Ovary (tissue), 9 donors: ENCODE measurements around the gene ADCY1. TPM values are rescaled to one million over a fixed set of nuclear protein-coding genes. Genes with fewer than 3 reads are reported as not detected.

Experiments
- DNase-seq, 5 donors: peaks; one replicate each; pipeline ENCODE4 v3.0.0-alpha.2; 2019 to 2020
- H3K27ac ChIP-seq, 2 donors: fragments of 200-600 bp; one replicate each; pipeline versions ENCODE4 v1.5.1 to v1.8.0; 2019 to 2022
- H3K27me3 ChIP-seq: fragments of 200-600 bp; one replicate; pipeline ENCODE4 v1.8.0; 2022
- H3K36me3 ChIP-seq: fragments of 200-600 bp; sonication (generic); one replicate; pipeline ENCODE4 v1.5.1; 2019
- H3K4me1 ChIP-seq: one replicate; pipeline ENCODE4 v1.8.1; 2013; ENCODE audit warnings: mild to moderate bottlenecking, moderate library complexity; ENCODE audit not compliant: insufficient read depth
- H3K4me3 ChIP-seq: fragments of 200-600 bp; sonication (generic); one replicate; pipeline ENCODE4 v1.5.1; 2017
- H3K9me3 ChIP-seq, 2 donors: fragments of 200-600 bp in 1 of 2; sonication (generic) in 1 of 2; one replicate each; pipeline versions ENCODE4 v1.5.1 to v1.8.1; 2013 to 2019; ENCODE audit warnings: mild to moderate bottlenecking in 1 of 2, moderate library complexity in 1 of 2
- CTCF ChIP-seq, 3 donors: fragments of 450-650 bp in 2 of 3; fragments of 200-600 bp in 1 of 3; IDR thresholded peaks; one replicate each; pipeline versions ENCODE4 v1.5.1 to v1.8.0; 2016 to 2022; ENCODE audit warnings: antibody characterized with exemption in 3 of 3, mild to moderate bottlenecking in 1 of 3
- EP300 ChIP-seq: sonication (generic); formaldehyde crosslinking; IDR thresholded peaks from one replicate; pipeline ENCODE4 v1.6.1; 2017; ENCODE audit warnings: antibody characterized with exemption
- POLR2A ChIP-seq: fragments of 450-650 bp; IDR thresholded peaks from one replicate; pipeline ENCODE4 v1.6.1; 2017; ENCODE audit warnings: antibody characterized with exemption, mild to moderate bottlenecking, moderate library complexity
- WGBS, 3 donors: extraction: QIAGEN DNeasy Blood & Tissue Kit in 1 of 3; methylation state at CpG; one replicate each; pipeline versions ENCODE4 v1.1.5 to v1.1.7; 2013 to 2017; 5-methylcytosine and 5-hydroxymethylcytosine counted together
- intact Hi-C, 4 donors: fragments of 100-400 bp; cut with DNase I; formaldehyde crosslinking; loops; one replicate each; pipeline versions ENCODE4 v1.11.0 to v1.15.1; 2022 to 2023
- polyA plus RNA-seq, 2 donors: library from polyadenylated mRNA; stranded (reverse); fragments of 200-250 nt in 1 of 2; fragments of 350-450 nt in 1 of 2; fragmentation: Illumina TruSeq in 1 of 2; extraction: RNeasy Lipid Tissue Mini Kit (QIAGEN cat#74804) in 1 of 2; gene quantifications; one replicate each; pipeline ENCODE4 v1.2.3, GENCODE V29; 2013 to 2014
- total RNA-seq, 7 donors: library from RNA; depleted of rRNA in 2 of 7; stranded (reverse); fragments of >200 nt in 2 of 7; fragmentation: NEBNext Ultra II Directional in 3 of 7; extraction: Animal tissue kit (Norgen Biotek cat#: 25700) in 3 of 7; gene quantifications; one replicate each; pipeline versions ENCODE4 v1.1.0 to v1.2.4, GENCODE V29; 2016 to 2023
- donor health status: DM: no; HTN: no; CAD: no; lungs with moderate emphysema.
- donor health status: DM: no; HTN: no; CAD: no.
- donor health status: Bipolar disorder and iron deficiency.
- donor health status: DM: yes; HTN: yes; CAD: no.
- donor health status: DM: no; HTN: no; CAD: no.
- donor health status: DM: yes; HTN: yes; CAD: no.

ADCY1 gene
- total and polyA plus RNA-seq, 9 donors, result 0.40 to 3.7 (median 1.7) TPM

- Histone ChIP-seq H3K27me3 (no peaks in the 10 kb centered on the region), H3K36me3 (no peaks in the 10 kb centered on the region), H3K4me1 (peaks cover 3% of the 10 kb centered on the region), H3K4me3 (no peak overlapping the region), H3K27ac (no peak overlapping the region), H3K9me3 (no peaks in the 10 kb centered on the region)
- intact Hi-C loops, result loop anchor here in 1 of 4 donors (2.0 kb wide), 1 partner anchor 59 kb away; no protein-coding TSS in a partner anchor
- 5 to 10% (median 10%) methylated on average over 34 to 36 of the region's 36 CpGs for whole genome bisulfite sequencing, 3 donors
- TF ChIP-seq POLR2A (no peak), EP300 (no peak), CTCF (IDR thresholded peaks at IDR 0.05) (no peak)
- no peak for DNase-seq
These were observed 1.5 kb downstream of the ADCY1 start for GRCh38 chr7:45575501-45576248.

- H3K36me3 ChIP-seq, result no peaks in the 10 kb centered on the region
- no peak overlapping the region for H3K4me3 ChIP-seq
- no peaks in the 10 kb centered on the region for H3K9me3 ChIP-seq
- WGBS, 3 donors, result 46 to 55% (median 47%) methylated on average over 12 of the region's 12 CpGs
- DNase-seq, result no peak
- H3K27me3 ChIP-seq, result no peaks in the 10 kb centered on the region
- intact Hi-C loops, result loop anchor here in 1 of 4 donors (2.0 kb wide), 1 partner anchor 58 kb away; no protein-coding TSS in a partner anchor
- no peak for TF ChIP-seq EP300
- no peak for TF ChIP-seq CTCF (IDR thresholded peaks at IDR 0.05)
- no peak for TF ChIP-seq POLR2A
- H3K27ac ChIP-seq, result no peak overlapping the region
- H3K4me1 ChIP-seq, result peaks cover 3% of the 10 kb centered on the region
These were observed 2.2 kb downstream of the ADCY1 start for GRCh38 chr7:45576249-45576929.

- H3K4me3 ChIP-seq, result no peak overlapping the region
- no peak overlapping the region for H3K27ac ChIP-seq
- WGBS, 3 donors, result 52 to 75% (median 66%) methylated on average over 3 of the region's 3 CpGs
- H3K36me3 ChIP-seq, result no peaks in the 10 kb centered on the region
- DNase-seq, result no peak
- TF ChIP-seq CTCF (IDR thresholded peaks at IDR 0.05) (no peak), EP300 (no peak), POLR2A (no peak)
- no peaks in the 10 kb centered on the region for H3K9me3 ChIP-seq
- H3K4me1 ChIP-seq, result peaks cover 3% of the 10 kb centered on the region
- intact Hi-C loops, result no loop called here
- no peaks in the 10 kb centered on the region for H3K27me3 ChIP-seq
These were observed 3.9 kb downstream of the ADCY1 start for GRCh38 chr7:45578022-45578421.

- H3K36me3 ChIP-seq, result no peaks in the 10 kb centered on the region
- intact Hi-C loops, result no loop called here
- no peak overlapping the region for H3K27ac ChIP-seq
- no peaks in the 10 kb centered on the region for H3K27me3 ChIP-seq
- peaks cover 3% of the 10 kb centered on the region for H3K4me1 ChIP-seq
- no peak overlapping the region for H3K4me3 ChIP-seq
- H3K9me3 ChIP-seq, result no peaks in the 10 kb centered on the region
- WGBS, 3 donors, result 86 to 100% (median 88%) methylated on average over 1 of the region's 1 CpG
- DNase-seq, result no peak
- TF ChIP-seq CTCF (IDR thresholded peaks at IDR 0.05) (no peak), POLR2A (no peak)
These were observed 4.3 kb downstream of the ADCY1 start for GRCh38 chr7:45578467-45578866.
